GM18873 (cell line): ENCODE results near the gene LMX1B.

Experiments
- ATAC-seq: cut with Tn5 transposase; IDR thresholded peaks from one replicate; pipeline ENCODE4 v1.9.1; 2021; ENCODE audit warnings: mild to moderate bottlenecking, moderate library complexity, moderate number of reproducible peaks; ENCODE audit not compliant: unreplicated experiment, low FRiP score

The LMX1B gene

GRCh38 chr9:126692759-126693427 is 79.2 kb downstream of the LMX1B start:
- no peak for ATAC-seq

- ATAC-seq, result no peak
Measured at GRCh38 chr9:126693428-126693944, 79.8 kb downstream of the LMX1B start.

- no peak for ATAC-seq
Measured at GRCh38 chr9:126694206-126695081, 80.7 kb downstream of the LMX1B start.

DNA sequence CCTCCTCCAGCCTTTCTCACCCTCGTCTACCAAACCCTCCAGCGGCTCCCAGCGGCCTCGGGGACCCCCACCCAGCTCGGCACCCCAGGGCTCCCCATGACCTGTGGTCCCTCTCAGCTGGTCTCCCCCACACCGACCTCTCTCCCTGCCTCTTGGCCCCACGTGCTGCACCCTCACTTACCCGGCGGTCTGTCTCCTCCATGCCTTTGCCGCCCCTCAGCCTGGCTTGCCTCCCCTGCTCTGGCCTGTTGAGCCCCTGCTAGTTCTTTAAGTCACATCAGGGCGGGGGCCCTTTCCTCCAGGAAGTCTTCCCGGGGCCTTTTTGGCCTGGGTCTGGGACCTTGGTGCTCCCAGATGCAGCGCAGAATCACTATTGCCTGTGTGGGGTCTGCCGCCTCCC is 81.5 kb downstream of the LMX1B start:
- ATAC-seq, result no peak

- ATAC-seq, result no peak
Measured at GRCh38 chr9:126695701-126696400, 82.1 kb downstream of the LMX1B start.

- no peak for ATAC-seq
Measured at GRCh38 chr9:126696401-126697145, 82.8 kb downstream of the LMX1B start.

GRCh38 chr9:126697330-126697729 is 83.6 kb downstream of the LMX1B start:
- ATAC-seq, result no peak

DNA sequence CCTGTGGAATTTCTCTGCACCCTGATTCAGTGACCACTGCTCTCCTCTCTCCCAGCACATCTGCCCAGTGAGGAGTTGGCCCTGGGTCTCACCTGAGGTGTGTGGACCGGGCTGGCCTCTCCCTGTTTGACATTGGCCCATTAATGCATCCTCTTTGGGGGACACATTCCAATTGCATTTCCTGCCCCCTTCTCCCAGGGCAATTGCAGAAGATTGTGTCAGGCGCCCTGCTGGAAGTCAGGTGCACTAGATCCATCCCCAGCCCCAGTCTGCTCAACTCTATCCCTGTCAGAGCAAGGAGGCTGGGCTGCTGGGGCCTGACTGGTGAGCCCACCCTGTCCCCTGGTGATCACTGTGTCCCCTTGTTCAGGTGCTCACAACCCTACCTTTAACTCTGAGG is 84.5 kb downstream of the LMX1B start:
- ATAC-seq, result no peak

DNA sequence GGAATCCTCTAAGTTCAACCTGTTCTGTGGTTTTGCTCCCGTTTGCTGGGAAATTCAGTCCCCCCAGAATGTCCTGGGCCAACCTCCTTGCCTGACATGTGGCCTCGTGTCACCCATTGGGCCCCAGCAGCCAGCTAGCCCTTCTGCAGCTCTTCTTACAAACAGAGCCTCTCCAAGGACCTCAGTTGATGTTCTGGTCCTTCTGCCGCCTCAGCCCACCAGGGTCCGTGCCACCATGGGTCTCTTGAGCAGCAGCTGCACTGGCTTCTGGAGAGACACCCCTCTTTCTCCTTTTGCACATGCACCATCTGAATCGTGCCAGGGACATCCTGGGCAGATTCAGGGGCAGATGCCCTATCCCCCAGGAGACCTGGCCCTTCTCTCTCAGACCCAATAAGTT is 85.0 kb downstream of the LMX1B start:
- no peak for ATAC-seq

GRCh38 chr9:126699401-126699881 is 85.7 kb downstream of the LMX1B start:
- no peak for ATAC-seq

- ATAC-seq, result no peak
Measured at GRCh38 chr9:126700296-126700695, 86.6 kb downstream of the LMX1B start.

- ATAC-seq, result no peak
Measured at GRCh38 chr9:126700903-126701812, 87.4 kb downstream of the LMX1B start.

DNA sequence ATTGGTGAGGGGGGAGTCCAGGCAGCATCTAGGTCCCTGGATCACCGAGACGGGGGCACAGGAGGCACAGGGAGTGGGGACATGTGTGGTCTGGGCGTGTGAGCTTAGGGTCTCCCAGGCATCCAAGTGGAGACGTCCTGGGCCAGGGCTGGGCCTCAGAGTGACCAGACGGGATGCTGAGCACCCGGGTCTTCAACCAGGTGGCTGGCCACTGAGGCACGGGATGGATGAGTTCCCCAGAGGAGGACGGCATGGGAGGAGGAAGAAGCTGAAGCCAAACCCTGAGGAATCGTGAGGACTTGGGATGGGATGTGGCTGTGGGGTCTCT is 88.0 kb downstream of the LMX1B start:
- ATAC-seq, result no peak

DNA sequence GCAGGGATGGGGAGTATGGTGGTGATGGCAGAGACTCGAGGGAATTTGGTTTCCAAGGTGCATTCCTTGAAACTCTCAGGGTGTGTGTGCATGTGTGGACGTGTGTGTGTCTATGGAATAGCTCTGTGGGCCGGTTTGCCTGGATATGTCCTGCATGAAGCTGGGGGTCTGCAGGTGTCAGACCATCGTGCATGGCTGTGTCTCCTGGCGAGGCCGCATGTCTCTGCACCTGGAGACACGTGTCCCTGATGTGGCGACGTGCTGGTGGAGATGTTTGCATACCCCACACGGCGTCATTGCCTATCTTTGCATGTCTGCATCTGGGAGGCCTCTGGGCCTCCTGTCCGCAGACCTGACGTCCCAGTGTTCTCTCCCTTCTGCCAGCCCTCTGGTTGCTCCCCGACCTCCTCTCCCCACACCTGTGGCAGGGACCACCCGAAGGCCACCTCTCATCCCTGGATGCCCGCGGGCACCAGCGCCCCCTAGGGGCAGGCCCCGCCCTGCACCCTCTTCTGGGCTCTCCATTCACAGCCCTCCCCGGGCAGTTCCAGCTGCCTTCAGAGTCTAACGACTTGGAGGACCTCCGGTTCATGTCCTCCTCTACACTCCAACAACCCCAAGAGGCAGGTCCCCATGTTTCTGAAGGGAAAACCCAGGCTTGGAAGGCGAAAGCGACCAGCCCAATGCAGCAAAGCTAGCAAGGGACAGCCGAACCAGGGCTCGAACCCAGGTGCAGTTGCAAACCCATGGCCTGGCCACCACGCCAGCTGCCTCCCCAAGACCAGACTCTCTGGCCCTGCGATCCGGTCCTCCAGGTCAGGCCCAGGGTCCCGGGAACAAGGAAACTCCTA is 88.6 kb downstream of the LMX1B start:
- ATAC-seq, result no peak

DNA sequence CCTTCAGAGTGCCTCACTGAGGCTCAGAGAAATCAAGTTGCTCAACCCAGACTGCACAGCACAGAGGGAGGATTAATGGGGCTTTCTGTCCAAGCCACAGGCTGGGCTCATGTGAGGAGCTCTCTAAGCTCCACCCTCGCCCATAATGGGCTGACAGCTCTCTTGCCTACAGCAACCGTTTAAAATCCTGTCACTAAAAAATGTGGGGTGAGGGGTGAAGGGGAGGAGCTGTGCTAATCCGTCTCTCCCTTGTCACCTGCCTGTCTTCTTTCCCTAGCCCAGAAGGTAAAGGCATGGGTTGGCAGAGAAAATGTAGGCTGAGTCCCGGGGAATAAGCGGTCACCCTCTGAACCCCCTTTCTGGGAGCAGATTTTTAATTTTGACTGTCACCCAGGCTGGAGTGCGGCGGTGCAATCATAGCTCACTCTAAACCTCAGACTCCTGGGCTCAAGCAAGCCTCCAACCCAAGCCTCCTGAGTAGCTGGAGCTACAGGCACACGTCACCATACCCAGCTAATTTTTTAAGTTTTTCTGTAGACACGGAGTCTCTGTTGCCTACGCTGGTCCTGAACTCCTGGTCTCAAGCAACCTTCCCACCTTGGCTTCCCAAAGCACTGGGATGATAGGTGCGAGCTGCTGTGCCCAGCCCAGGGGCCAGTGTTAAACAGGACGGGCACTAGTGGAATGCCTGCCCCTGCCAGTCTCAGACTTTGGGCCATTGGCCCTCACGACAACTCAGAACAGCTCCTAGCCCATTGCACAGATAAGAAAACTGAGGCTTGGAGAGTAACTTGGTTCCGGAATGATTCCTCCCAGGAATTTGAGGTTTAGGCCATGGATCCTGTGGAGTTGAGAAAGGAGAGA is 89.5 kb downstream of the LMX1B start:
- ATAC-seq, result no peak

GRCh38 chr9:126703866-126704156 is 90.1 kb downstream of the LMX1B start:
- ATAC-seq, result no peak

DNA sequence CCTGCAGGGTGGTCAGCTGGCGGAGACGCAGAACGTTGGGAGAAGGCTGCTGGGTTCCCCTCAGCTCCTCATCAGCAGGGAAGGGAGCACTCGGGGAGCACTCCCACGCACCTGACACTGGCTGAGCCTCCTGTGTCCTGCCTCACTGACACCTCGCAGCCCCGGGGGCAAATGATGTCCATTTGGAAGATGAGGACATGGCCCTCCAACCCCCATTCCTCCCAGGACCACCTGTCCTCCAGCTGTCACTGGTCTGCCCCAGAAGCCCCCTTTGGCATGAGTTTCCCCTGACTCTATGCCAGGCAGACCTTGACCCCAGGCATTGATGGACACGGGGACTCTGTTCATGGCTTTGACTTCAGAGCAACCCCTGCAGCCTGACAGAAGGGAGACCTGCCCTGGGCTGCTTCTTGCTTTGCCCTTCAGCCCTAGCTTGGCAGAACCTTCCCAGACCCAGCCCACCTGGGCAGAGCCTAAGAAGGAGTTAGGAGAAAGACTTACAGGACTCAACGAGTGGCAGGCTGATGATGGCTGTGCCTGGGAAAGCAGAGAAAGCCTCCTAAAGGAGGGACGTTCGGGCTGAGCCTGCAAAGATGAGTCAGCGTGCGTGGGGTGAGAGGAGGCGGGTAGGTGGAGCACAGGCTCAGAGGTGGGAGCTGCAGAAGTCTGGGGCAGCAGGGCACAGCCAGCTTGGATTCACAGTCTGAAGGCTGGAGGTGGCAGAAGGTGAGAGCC is 90.6 kb downstream of the LMX1B start:
- no peak for ATAC-seq
